ENCODE data around the gene ARHGAP24. TPM values are rescaled to one million over a fixed set of nuclear protein-coding genes. Genes with fewer than 3 reads are reported as not detected.

The ARHGAP24 gene
- polyA plus RNA-seq, 3 donors = 12.5 to 32.0 (median 18.8) TPM

DNA sequence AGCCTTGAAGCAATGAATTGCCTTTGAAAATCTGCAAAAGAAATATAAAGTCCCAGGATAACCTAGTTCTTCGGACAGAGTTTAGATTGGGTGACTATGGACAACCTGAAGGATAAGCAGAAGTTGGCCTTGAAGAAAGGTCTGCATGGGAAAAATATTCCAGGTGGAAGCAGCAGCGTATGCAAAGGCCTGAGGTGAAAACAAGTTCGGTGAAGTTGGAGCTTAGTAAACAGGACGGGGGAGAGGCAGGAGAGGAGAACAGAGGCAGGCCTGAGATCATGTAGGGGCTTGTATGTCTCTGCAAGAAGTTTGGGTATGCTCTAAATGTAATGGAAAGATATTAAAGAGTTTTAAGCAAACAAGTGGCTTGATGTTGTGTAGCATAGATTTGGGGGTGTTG is 176.0 kb downstream of the ARHGAP24 start:
- Histone ChIP-seq H3K27me3 (ENCODE audit: control insufficient read depth in 2 of 2, insufficient read depth in 2 of 2, low read length in 2 of 2) (no peaks in the 10 kb centered on the region), H3K4me2 (replicated peaks; ENCODE audit: extremely low read depth, low read length, poor library complexity, severe bottlenecking) (no peak overlapping the region), H3K79me2 (ENCODE audit: insufficient read depth, low read length) (no peaks in the 10 kb centered on the region), H4K20me1 (ENCODE audit: insufficient read depth, low read length) (no peaks in the 10 kb centered on the region), H3K4me3 (replicated peaks in 1 of 3; ENCODE audit: low read depth in 2 of 3, low read length in 3 of 3) (no peak overlapping the region), H3K4me1 (ENCODE audit: control insufficient read depth in 1 of 2, insufficient read depth in 2 of 2, low read length in 2 of 2) (peaks cover 3 to 4% of the 10 kb centered on the region in 2 donors), H3K9ac (ENCODE audit: insufficient read depth, low read length, poor library complexity, severe bottlenecking) (no peak overlapping the region), H3K27ac (ENCODE audit: low read depth in 1 of 2, low read length in 2 of 2) (no peak overlapping the region), H3K36me3 (replicated peaks in 1 of 2; ENCODE audit: control insufficient read depth in 1 of 2, insufficient read depth in 2 of 2, low read length in 2 of 2) (peaks cover 0 to 2% of the 10 kb centered on the region in 2 donors), H3K9me3 (replicated peaks in 1 of 2; ENCODE audit: control insufficient read depth in 1 of 2, insufficient read depth in 1 of 2, low read length in 2 of 2) (no peaks in the 10 kb centered on the region), H2AFZ (ENCODE audit: insufficient read depth, low read depth, low read length, poor library complexity, severe bottlenecking) (no peak overlapping the region)
- no peak for DNase-seq
- WGBS (ENCODE audit: insufficient coverage) = 99% methylated on average over 4 of the region's 4 CpGs
- Mint-ChIP-seq H3K27ac (no peak overlapping the region), H3K27me3 (ENCODE audit: low read depth in 3 of 3) (no peaks in the 10 kb centered on the region), H3K4me1 (no peaks in the 10 kb centered on the region), H3K9me3 (peaks cover 0 to 3% (median 0%) of the 10 kb centered on the region in 7 donors), H3K4me3 (no peak overlapping the region), H3K36me3 (peaks cover 16 to 20% of the 10 kb centered on the region in 2 donors)
- intact Hi-C loops (cut with micrococcal nuclease) = no loop called here
- TF ChIP-seq, protein P1, sequence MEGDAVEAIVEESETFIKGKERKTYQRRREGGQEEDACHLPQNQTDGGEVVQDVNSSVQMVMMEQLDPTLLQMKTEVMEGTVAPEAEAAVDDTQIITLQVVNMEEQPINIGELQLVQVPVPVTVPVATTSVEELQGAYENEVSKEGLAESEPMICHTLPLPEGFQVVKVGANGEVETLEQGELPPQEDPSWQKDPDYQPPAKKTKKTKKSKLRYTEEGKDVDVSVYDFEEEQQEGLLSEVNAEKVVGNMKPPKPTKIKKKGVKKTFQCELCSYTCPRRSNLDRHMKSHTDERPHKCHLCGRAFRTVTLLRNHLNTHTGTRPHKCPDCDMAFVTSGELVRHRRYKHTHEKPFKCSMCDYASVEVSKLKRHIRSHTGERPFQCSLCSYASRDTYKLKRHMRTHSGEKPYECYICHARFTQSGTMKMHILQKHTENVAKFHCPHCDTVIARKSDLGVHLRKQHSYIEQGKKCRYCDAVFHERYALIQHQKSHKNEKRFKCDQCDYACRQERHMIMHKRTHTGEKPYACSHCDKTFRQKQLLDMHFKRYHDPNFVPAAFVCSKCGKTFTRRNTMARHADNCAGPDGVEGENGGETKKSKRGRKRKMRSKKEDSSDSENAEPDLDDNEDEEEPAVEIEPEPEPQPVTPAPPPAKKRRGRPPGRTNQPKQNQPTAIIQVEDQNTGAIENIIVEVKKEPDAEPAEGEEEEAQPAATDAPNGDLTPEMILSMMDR (IDR thresholded peaks at IDR 0.05) = no peak

DNA sequence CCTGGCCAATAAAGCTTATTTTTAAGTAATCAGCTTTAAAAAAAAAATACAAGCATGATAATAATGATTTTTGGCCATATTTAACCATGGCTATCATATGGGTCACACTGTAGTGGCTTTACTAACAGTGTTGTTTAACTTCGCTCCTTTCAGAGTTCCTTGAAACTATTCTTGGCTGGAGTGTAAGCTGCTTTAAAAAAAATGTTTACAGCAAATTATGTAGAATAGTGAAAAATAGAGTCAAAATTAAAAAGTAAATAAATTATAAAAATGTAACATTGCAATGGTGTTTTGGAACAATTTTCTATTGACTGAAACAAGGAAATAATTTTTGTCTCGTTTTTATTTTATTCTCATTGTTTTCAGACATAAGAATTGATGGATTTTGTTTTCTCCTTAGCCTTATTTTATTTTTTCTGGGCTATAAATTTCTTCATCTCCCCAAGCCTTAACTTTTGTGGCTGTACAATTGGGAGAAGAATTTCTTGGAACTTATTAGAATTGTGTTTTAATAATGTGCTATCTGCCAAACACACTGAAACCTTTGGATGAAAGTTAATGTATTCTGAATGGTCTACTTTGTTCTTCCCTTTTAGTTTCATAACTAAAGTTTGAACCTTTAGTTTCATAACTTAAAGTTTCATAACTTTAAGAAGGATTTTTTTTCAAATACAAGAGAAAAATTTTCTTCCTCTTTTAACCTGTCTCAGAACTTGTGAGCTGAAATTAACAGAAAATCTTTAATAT is 182.0 kb downstream of the ARHGAP24 start:
- intact Hi-C loops (cut with micrococcal nuclease) = no loop called here
- peaks cover 4 to 5% of the 10 kb centered on the region in 2 donors for H3K36me3 Mint-ChIP-seq
- Histone ChIP-seq H3K9me3 (replicated peaks in 1 of 2; ENCODE audit: control insufficient read depth in 1 of 2, insufficient read depth in 1 of 2, low read length in 2 of 2) (no peaks in the 10 kb centered on the region), H3K36me3 (replicated peaks in 1 of 2; ENCODE audit: control insufficient read depth in 1 of 2, insufficient read depth in 2 of 2, low read length in 2 of 2) (no peaks in the 10 kb centered on the region), H4K20me1 (ENCODE audit: insufficient read depth, low read length) (no peaks in the 10 kb centered on the region), H3K4me2 (replicated peaks; ENCODE audit: extremely low read depth, low read length, poor library complexity, severe bottlenecking) (peak overlapping the region; percentile 65), H3K9ac (ENCODE audit: insufficient read depth, low read length, poor library complexity, severe bottlenecking) (no peak overlapping the region), H3K4me3 (replicated peaks in 1 of 3; ENCODE audit: low read depth in 2 of 3, low read length in 3 of 3) (peak overlapping the region in 1 of 3 experiments; percentile 56), H2AFZ (ENCODE audit: insufficient read depth, low read depth, low read length, poor library complexity, severe bottlenecking) (no peak overlapping the region), H3K4me1 (ENCODE audit: control insufficient read depth in 1 of 2, insufficient read depth in 2 of 2, low read length in 2 of 2) (peaks cover 43 to 57% of the 10 kb centered on the region in 2 donors), H3K79me2 (ENCODE audit: insufficient read depth, low read length) (peaks cover 14% of the 10 kb centered on the region), H3K27ac (ENCODE audit: low read depth in 1 of 2, low read length in 2 of 2) (peak overlapping the region; percentile 56 to 71), H3K27me3 (ENCODE audit: control insufficient read depth in 2 of 2, insufficient read depth in 2 of 2, low read length in 2 of 2) (no peaks in the 10 kb centered on the region)
- H3K27ac Mint-ChIP-seq = peak overlapping the region; percentile 70 to 93 (median 89)
- no peak overlapping the region for H3K4me3 Mint-ChIP-seq
- WGBS (ENCODE audit: insufficient coverage) = no CpG with 5 or more reads among the region's 2 CpGs
- H3K4me1 Mint-ChIP-seq = peaks cover 40% of the 10 kb centered on the region
- H3K9me3 Mint-ChIP-seq = peaks cover 0 to under 1% (median 0%) of the 10 kb centered on the region in 7 donors
- H3K27me3 Mint-ChIP-seq (ENCODE audit: low read depth in 3 of 3) = no peaks in the 10 kb centered on the region
- TF ChIP-seq, protein P1 (IDR thresholded peaks at IDR 0.05) = no peak
- DNase-seq = peak in 2 of 3 donors; percentile 14 to 63

Measured in CD14-positive monocyte (primary cell).